ENCODE measurements around the gene RAPGEF6. TPM values are rescaled to one million over a fixed set of nuclear protein-coding genes. Genes with fewer than 3 reads are reported as not detected.

RAPGEF6 gene
- total and polyA plus RNA-seq, 2 of the 4 experiments (the other 2 are of a cell fraction) = 5.8 to 18.8 TPM

DNA sequence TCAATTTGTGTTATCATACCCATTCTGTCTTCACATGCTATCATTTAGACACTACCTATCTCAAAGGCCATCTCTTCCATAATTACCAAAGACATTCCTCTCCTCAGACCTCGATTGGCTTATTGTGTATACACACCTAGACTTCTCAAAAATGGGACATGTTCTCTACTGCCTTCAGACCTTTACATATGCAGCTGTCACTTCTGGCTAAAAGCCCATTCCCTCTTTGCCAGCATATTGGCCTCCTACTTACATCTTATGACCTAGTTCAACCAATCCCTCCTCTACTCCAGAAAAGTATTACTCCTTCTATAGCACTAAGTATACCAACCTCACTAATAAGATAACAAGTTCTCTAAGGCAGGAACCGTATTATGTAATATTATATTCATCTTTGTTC, 84.4 kb downstream of the RAPGEF6 start:
- DNase-seq (no peak), ATAC-seq (ENCODE audit: low read depth) (no peak)
- BruUV-seq (replicated peaks) = no TSS peak
- H3K56ac ChIP-seq (ENCODE audit: extremely low read depth, insufficient read depth, low read length) = no peak overlapping the region
- no peak overlapping the region for H2AK9ac ChIP-seq (replicated peaks; ENCODE audit: low read depth, low read length, poor library complexity)
- no peak overlapping the region for H3K27ac ChIP-seq (ENCODE audit: insufficient read depth, low read length)
- no peak overlapping the region for H4K5ac ChIP-seq (ENCODE audit: low read depth, low read length)
- H4K8ac ChIP-seq (ENCODE audit: low read depth in 2 of 2, low read length in 2 of 2) = no peak overlapping the region
- no peak overlapping the region for H3K9ac ChIP-seq (ENCODE audit: low read depth, low read length)
- intact Hi-C loops (cut with micrococcal nuclease) (no loop called here), in situ Hi-C loops (cut with MboI; ENCODE audit: low sequenced_read_pairs) (no loop called here), dilution Hi-C loops (cut with HindIII; ENCODE audit: low sequenced_read_pairs, unreplicated experiment) (no loop called here)
- H2BK20ac ChIP-seq (ENCODE audit: low read depth, low read length) = no peak overlapping the region
- WGBS, 2 experiments (ENCODE audit: extremely low coverage in 2 of 2, insufficient read length in 1 of 2) = no CpG with 5 or more reads among the region's 2 CpGs
- H4K91ac ChIP-seq (ENCODE audit: insufficient read depth, low read depth, low read length) = no peak overlapping the region
- H3K18ac ChIP-seq (ENCODE audit: low read depth, low read length) = no peak overlapping the region
- H3K4me1 ChIP-seq (ENCODE audit: control insufficient read depth, insufficient read depth, low read length) = peaks cover 3% of the 10 kb centered on the region; the same call in 1 of the 2 replicates
- H3K36me3 ChIP-seq (ENCODE audit: control insufficient read depth, insufficient read depth, low read length) = 0 out of 2 replicates have a peak, but pooled peaks cover 2% of the 10 kb centered on the region
- H3K27me3 ChIP-seq (ENCODE audit: control insufficient read depth, insufficient read depth, low read length) = no peaks in the 10 kb centered on the region
- H3K9me3 ChIP-seq (ENCODE audit: control insufficient read depth, insufficient read depth, low read length) = no peaks in the 10 kb centered on the region
- no peak overlapping the region for H2AK5ac ChIP-seq (ENCODE audit: low read depth, low read length)
- no peak overlapping the region for H3K4ac ChIP-seq (ENCODE audit: low read depth, low read length)
- TF ChIP-seq MXI1 (IDR thresholded peaks at IDR 0.05; ENCODE audit: borderline replicate concordance, low read depth, low read length) (no peak), MAZ (IDR thresholded peaks at IDR 0.05; ENCODE audit: borderline replicate concordance, low read depth, low read length) (no peak), FOS (IDR thresholded peaks at IDR 0.05; ENCODE audit: low read depth, low read length) (no peak), CHD1 (IDR thresholded peaks at IDR 0.05; ENCODE audit: low read depth, low read length) (no peak), NFE2L2 (IDR thresholded peaks at IDR 0.05; ENCODE audit: low read depth, low read length) (no peak), RCOR1 (IDR thresholded peaks at IDR 0.05; ENCODE audit: insufficient replicate concordance, low read length) (no peak), POLR2A (IDR thresholded peaks at IDR 0.05; ENCODE audit: low read depth, low read length) (no peak), CEBPB (IDR thresholded peaks at IDR 0.05; ENCODE audit: low read depth, low read length) (no peak), BHLHE40 (IDR thresholded peaks at IDR 0.05; ENCODE audit: low read depth, low read length) (no peak), MAFK (IDR thresholded peaks at IDR 0.05; ENCODE audit: low read depth, low read length) (no peak), RFX5 (IDR thresholded peaks at IDR 0.05; ENCODE audit: low read depth, low read length) (no peak), RAD21 (IDR thresholded peaks at IDR 0.05; ENCODE audit: low read length) (no peak), SMC3 (IDR thresholded peaks at IDR 0.05; ENCODE audit: low read depth, low read length) (no peak)
- TF ChIP-seq, protein P1, sequence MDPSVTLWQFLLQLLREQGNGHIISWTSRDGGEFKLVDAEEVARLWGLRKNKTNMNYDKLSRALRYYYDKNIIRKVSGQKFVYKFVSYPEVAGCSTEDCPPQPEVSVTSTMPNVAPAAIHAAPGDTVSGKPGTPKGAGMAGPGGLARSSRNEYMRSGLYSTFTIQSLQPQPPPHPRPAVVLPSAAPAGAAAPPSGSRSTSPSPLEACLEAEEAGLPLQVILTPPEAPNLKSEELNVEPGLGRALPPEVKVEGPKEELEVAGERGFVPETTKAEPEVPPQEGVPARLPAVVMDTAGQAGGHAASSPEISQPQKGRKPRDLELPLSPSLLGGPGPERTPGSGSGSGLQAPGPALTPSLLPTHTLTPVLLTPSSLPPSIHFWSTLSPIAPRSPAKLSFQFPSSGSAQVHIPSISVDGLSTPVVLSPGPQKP (IDR thresholded peaks at IDR 0.05; ENCODE audit: borderline replicate concordance, low read depth, low read length) = no peak
- TF ChIP-seq, protein P2, sequence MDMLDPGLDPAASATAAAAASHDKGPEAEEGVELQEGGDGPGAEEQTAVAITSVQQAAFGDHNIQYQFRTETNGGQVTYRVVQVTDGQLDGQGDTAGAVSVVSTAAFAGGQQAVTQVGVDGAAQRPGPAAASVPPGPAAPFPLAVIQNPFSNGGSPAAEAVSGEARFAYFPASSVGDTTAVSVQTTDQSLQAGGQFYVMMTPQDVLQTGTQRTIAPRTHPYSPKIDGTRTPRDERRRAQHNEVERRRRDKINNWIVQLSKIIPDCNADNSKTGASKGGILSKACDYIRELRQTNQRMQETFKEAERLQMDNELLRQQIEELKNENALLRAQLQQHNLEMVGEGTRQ (IDR thresholded peaks at IDR 0.05; ENCODE audit: low read depth, low read length) = no peak
- TF ChIP-seq, protein P3, sequence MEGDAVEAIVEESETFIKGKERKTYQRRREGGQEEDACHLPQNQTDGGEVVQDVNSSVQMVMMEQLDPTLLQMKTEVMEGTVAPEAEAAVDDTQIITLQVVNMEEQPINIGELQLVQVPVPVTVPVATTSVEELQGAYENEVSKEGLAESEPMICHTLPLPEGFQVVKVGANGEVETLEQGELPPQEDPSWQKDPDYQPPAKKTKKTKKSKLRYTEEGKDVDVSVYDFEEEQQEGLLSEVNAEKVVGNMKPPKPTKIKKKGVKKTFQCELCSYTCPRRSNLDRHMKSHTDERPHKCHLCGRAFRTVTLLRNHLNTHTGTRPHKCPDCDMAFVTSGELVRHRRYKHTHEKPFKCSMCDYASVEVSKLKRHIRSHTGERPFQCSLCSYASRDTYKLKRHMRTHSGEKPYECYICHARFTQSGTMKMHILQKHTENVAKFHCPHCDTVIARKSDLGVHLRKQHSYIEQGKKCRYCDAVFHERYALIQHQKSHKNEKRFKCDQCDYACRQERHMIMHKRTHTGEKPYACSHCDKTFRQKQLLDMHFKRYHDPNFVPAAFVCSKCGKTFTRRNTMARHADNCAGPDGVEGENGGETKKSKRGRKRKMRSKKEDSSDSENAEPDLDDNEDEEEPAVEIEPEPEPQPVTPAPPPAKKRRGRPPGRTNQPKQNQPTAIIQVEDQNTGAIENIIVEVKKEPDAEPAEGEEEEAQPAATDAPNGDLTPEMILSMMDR (conservative IDR thresholded peaks at IDR 0.05; ENCODE audit: low read depth, low read length) = no peak
- peaks cover 12 to 15% of the 10 kb centered on the region in 2 experiments for H3K79me1 ChIP-seq (ENCODE audit: low read depth in 1 of 2, low read length in 2 of 2)
- no peaks in the 10 kb centered on the region for H4K20me1 ChIP-seq (ENCODE audit: insufficient read depth, low read length)
- ChIA-PET CTCF (interaction anchor here (0.6 kb wide), 1 partner anchor 171 kb away, joined by 4 read pairs; no protein-coding TSS in a partner anchor), POLR2A (ENCODE audit: unreplicated experiment) (no interaction called here)
- H3K9me1 ChIP-seq (ENCODE audit: insufficient read depth, low read length) = no peaks in the 10 kb centered on the region
- no peak overlapping the region for H3K4me2 ChIP-seq (ENCODE audit: low read depth, low read length)
- H3K14ac ChIP-seq (replicated peaks; ENCODE audit: low read depth, low read length) = no peak overlapping the region
- H2BK5ac ChIP-seq (ENCODE audit: low read depth, low read length, poor library complexity, severe bottlenecking) = no peak overlapping the region
- H2AFZ ChIP-seq (replicated peaks; ENCODE audit: low read length, poor library complexity) = no peak overlapping the region
- no peak overlapping the region for H3K4me3 ChIP-seq (ENCODE audit: insufficient read depth, low read depth, low read length)
- no peak overlapping the region for H3K23ac ChIP-seq (ENCODE audit: low read depth, low read length)
- no peak overlapping the region for H2BK120ac ChIP-seq (ENCODE audit: low read depth, low read length)
- H2BK15ac ChIP-seq (ENCODE audit: low read depth, low read length) = no peak overlapping the region

Data from IMR-90 (cell line).